AG09309 (cell line): ENCODE measurements around the gene NRP2.

ENCODE experiments used
- DNase-seq: peaks from one replicate; pipeline ENCODE4 v3.0.0-alpha.2; 2010; ENCODE audit warnings: low read depth
- H3K4me3 ChIP-seq: 2 replicates; pipeline ENCODE4 v1.5.1; 2011; ENCODE audit warnings: mild to moderate bottlenecking, low read depth, low read length, moderate library complexity; ENCODE audit not compliant: control insufficient read depth
- CTCF ChIP-seq: IDR thresholded peaks from 2 replicates; pipeline ENCODE4 v1.5.1; 2011; ENCODE audit warnings: mild to moderate bottlenecking, low read depth, low read length, inconsistent platforms; ENCODE audit not compliant: insufficient read depth, control insufficient read depth; ENCODE audit errors: missing control alignments

Gene NRP2

GRCh38 chr2:205694256-205694655 lies 12.0 kb downstream of the NRP2 start:
- no peak overlapping the region for H3K4me3 ChIP-seq
- no peak for DNase-seq
- TF ChIP-seq CTCF = no peak

GRCh38 chr2:205695460-205695991 lies 13.2 kb downstream of the NRP2 start:
- peak; percentile 80 for DNase-seq
- no peak for TF ChIP-seq CTCF
- H3K4me3 ChIP-seq = no peak overlapping the region

- H3K4me3 ChIP-seq = no peak overlapping the region
- TF ChIP-seq CTCF = peak; percentile 72
- DNase-seq = no peak
These were observed 14.1 kb downstream of the NRP2 start for GRCh38 chr2:205696331-205696926.

- no peak overlapping the region for H3K4me3 ChIP-seq
- peak; percentile 89 for DNase-seq
- TF ChIP-seq CTCF = no peak
These were observed 14.7 kb downstream of the NRP2 start for GRCh38 chr2:205696927-205697441.

- TF ChIP-seq CTCF = no peak
- H3K4me3 ChIP-seq = no peak overlapping the region
- DNase-seq = no peak
These were observed 16.3 kb downstream of the NRP2 start for GRCh38 chr2:205698286-205699268.

GRCh38 chr2:205699515-205700289 lies 17.4 kb downstream of the NRP2 start:
- DNase-seq = no peak
- H3K4me3 ChIP-seq = no peak overlapping the region
- TF ChIP-seq CTCF = no peak
